ENCODE results near the gene CCL21. TPM values are rescaled to one million over a fixed set of nuclear protein-coding genes. Genes with fewer than 3 reads are reported as not detected.

The CCL21 gene
- total RNA-seq, 2 experiments from 2014 or later: not detected

GRCh38 chr9:34685591-34685990 lies 24.3 kb downstream of the CCL21 start:
- DNase-seq: no peak
- Mint-ChIP-seq H3K27ac (no peak overlapping the region), H3K36me3 (ENCODE audit: low read depth) (no peaks in the 10 kb centered on the region), H3K4me3 (no peak overlapping the region), H3K27me3 (ENCODE audit: low read depth) (no peaks in the 10 kb centered on the region), H3K9me3 (no peaks in the 10 kb centered on the region), H3K4me1 (ENCODE audit: low read depth) (peaks cover 9% of the 10 kb centered on the region)
- CTCF ChIA-PET: interaction anchor here (0.5 to 2.1 kb wide), 3 partner anchors 14 to 1466 kb away, joined by 3 to 17 read pairs (median 7); no protein-coding TSS in a partner anchor
- intact Hi-C loops (cut with micrococcal nuclease): no loop called here

DNA sequence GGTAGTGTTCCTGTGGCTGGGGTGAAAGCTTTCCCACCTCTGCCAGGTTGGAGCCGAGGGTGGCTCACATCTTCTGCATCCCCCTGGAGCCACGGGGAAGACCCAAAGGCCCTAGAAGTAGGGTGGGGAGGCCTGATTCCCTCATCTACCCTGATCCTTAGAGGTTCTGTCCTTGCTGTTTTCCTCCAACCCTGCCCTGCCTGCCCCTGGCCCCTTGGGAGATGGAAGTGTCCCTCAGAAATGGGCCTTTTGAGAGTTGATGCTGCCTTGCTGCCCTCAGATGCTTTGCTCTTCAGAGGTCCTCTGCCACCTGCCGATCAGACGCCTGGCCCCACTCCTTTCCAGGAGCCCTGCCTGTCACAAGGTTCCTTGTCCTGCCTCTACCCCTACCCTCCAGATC lies 25.1 kb downstream of the CCL21 start:
- no peaks in the 10 kb centered on the region for H3K36me3 Mint-ChIP-seq (ENCODE audit: low read depth)
- CTCF ChIA-PET: interaction anchor here (1.8 kb wide), 1 partner anchor 18 kb away, joined by 7 read pairs; no protein-coding TSS in a partner anchor
- H3K27ac Mint-ChIP-seq: no peak overlapping the region
- no peak for DNase-seq
- H3K4me1 Mint-ChIP-seq (ENCODE audit: low read depth): peaks cover 9% of the 10 kb centered on the region
- no peaks in the 10 kb centered on the region for H3K27me3 Mint-ChIP-seq (ENCODE audit: low read depth)
- H3K4me3 Mint-ChIP-seq: no peak overlapping the region
- intact Hi-C loops (cut with micrococcal nuclease): loop anchor here (1.0 kb wide), 2 partner anchors 21 to 39 kb away; partner anchors contain the start of gene GALT
- no peaks in the 10 kb centered on the region for H3K9me3 Mint-ChIP-seq

GRCh38 chr9:34684145-34684544 lies 25.8 kb downstream of the CCL21 start:
- Mint-ChIP-seq H3K9me3 (no peaks in the 10 kb centered on the region), H3K4me1 (ENCODE audit: low read depth) (peaks cover 9% of the 10 kb centered on the region), H3K27me3 (ENCODE audit: low read depth) (no peaks in the 10 kb centered on the region), H3K27ac (no peak overlapping the region), H3K36me3 (ENCODE audit: low read depth) (no peaks in the 10 kb centered on the region), H3K4me3 (no peak overlapping the region)
- peak; percentile 75 for DNase-seq
- CTCF ChIA-PET: interaction anchor here (0.6 to 1.2 kb wide), 3 partner anchors 9 to 18 kb away, joined by 3 to 7 read pairs (median 6); no protein-coding TSS in a partner anchor
- intact Hi-C loops (cut with micrococcal nuclease): loop anchor here (1.0 kb wide), 2 partner anchors 20 to 38 kb away; partner anchors contain the start of gene GALT

- intact Hi-C loops (cut with micrococcal nuclease): loop anchor here (1.0 kb wide), 1 partner anchor 26 kb away; no protein-coding TSS in a partner anchor
- Mint-ChIP-seq H3K4me3 (no peak overlapping the region), H3K27me3 (ENCODE audit: low read depth) (no peaks in the 10 kb centered on the region), H3K4me1 (ENCODE audit: low read depth) (no peaks in the 10 kb centered on the region), H3K9me3 (no peaks in the 10 kb centered on the region), H3K27ac (no peak overlapping the region), H3K36me3 (ENCODE audit: low read depth) (no peaks in the 10 kb centered on the region)
- CTCF ChIA-PET: interaction anchor here (0.6 to 5.7 kb wide), 7 partner anchors 8 to 53 kb away, joined by 3 to 65 read pairs (median 3); partner anchors contain the start of gene CCL21
- DNase-seq: no peak
These were observed 34.1 kb downstream of the CCL21 start for GRCh38 chr9:34675869-34676268.

DNA sequence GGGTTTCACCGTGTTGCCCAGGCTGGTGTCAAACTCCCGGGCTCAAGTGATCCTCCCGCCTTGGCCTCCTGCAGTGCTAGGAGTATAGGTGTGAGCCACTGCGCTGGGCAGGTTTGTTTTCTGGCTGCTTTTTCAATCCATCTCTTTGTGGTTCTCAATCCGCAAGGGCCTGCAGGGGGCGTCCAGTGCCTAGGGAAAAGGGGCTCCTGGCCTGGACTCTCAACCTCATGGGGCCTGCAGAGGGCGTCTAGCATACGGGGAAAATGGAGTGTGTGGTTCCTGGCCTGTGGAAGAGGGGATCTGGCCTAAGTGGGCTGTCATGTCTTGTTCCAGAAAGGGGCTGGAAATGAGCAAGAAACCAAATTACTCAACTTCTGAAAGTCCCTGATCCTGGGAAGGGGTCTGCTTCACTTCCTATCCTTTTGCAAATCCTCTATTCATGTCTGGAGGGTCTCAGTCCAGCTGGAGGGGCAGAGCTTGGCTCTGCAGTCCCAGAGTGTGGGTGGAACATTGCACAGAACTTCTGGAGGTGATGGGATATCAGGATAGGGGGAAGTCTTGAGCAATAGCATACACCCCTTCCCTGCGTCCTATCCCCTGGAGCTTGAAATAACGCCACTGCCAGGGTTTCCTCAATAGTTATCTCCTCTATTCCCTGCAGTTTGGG lies 34.8 kb downstream of the CCL21 start:
- H3K9me3 Mint-ChIP-seq: peaks cover 4% of the 10 kb centered on the region
- CTCF ChIA-PET: interaction anchor here (0.9 to 5.7 kb wide), 7 partner anchors 8 to 34 kb away, joined by 3 to 65 read pairs (median 3); partner anchors contain the start of gene CCL21
- no peaks in the 10 kb centered on the region for H3K4me1 Mint-ChIP-seq (ENCODE audit: low read depth)
- DNase-seq: peak; percentile 81
- H3K36me3 Mint-ChIP-seq (ENCODE audit: low read depth): no peaks in the 10 kb centered on the region
- no peaks in the 10 kb centered on the region for H3K27me3 Mint-ChIP-seq (ENCODE audit: low read depth)
- H3K4me3 Mint-ChIP-seq: no peak overlapping the region
- intact Hi-C loops (cut with micrococcal nuclease): loop anchor here (1.0 kb wide), 1 partner anchor 27 kb away; no protein-coding TSS in a partner anchor
- no peak overlapping the region for H3K27ac Mint-ChIP-seq

DNA sequence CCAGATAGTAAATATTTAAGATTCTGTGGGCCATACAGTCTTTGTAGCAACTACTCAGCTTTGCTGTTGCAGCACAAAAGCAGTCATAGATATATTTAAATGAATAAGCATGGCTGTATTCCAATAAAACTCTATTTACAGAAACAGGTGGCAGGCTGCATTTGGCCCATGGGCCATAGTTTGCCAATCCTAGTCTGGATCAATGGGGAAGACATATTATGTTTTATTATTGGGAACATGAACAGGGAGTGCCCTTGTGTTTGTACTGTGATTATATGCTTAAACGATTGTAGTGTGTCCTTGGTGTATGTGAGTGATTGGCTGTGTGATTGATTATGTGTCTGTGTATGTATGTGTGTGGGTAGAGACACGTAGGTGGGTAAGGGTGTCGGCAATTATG lies 35.5 kb downstream of the CCL21 start:
- intact Hi-C loops (cut with micrococcal nuclease): no loop called here
- Mint-ChIP-seq H3K4me1 (ENCODE audit: low read depth) (no peaks in the 10 kb centered on the region), H3K4me3 (no peak overlapping the region), H3K36me3 (ENCODE audit: low read depth) (peaks cover 3% of the 10 kb centered on the region), H3K9me3 (peaks cover 8% of the 10 kb centered on the region), H3K27me3 (ENCODE audit: low read depth) (no peaks in the 10 kb centered on the region), H3K27ac (no peak overlapping the region)
- no peak for DNase-seq
- CTCF ChIA-PET: interaction anchor here (1.5 to 5.7 kb wide), 2 partner anchors 26 to 28 kb away, joined by 4 to 65 read pairs; no protein-coding TSS in a partner anchor

DNA sequence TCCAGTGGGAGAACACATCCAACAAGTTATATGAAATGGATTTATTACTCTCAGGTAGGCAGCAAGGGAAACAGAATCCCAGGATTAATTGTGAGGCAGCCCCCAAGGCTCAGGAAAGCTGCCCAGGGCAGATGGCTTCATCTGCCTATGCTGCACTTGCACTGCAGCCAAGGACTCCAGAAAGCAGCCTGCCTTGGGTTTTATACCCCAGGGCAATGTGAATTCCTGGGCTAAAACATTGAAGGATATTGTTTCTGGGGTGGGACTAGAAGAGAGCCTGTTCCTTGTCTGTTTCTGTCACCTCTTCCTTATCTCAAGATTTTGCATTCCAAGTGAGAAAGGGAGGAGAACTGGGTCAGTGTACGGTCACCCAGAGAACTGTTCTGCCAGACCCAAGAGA lies 38.6 kb downstream of the CCL21 start:
- peaks cover 17% of the 10 kb centered on the region for H3K9me3 Mint-ChIP-seq
- CTCF ChIA-PET: interaction anchor here (1.8 kb wide), 1 partner anchor 31 kb away, joined by 6 read pairs; no protein-coding TSS in a partner anchor
- peaks cover 10% of the 10 kb centered on the region for H3K36me3 Mint-ChIP-seq (ENCODE audit: low read depth)
- DNase-seq: no peak
- no peak overlapping the region for H3K27ac Mint-ChIP-seq
- H3K4me3 Mint-ChIP-seq: no peak overlapping the region
- no peaks in the 10 kb centered on the region for H3K27me3 Mint-ChIP-seq (ENCODE audit: low read depth)
- intact Hi-C loops (cut with micrococcal nuclease): no loop called here
- H3K4me1 Mint-ChIP-seq (ENCODE audit: low read depth): no peaks in the 10 kb centered on the region

DNA sequence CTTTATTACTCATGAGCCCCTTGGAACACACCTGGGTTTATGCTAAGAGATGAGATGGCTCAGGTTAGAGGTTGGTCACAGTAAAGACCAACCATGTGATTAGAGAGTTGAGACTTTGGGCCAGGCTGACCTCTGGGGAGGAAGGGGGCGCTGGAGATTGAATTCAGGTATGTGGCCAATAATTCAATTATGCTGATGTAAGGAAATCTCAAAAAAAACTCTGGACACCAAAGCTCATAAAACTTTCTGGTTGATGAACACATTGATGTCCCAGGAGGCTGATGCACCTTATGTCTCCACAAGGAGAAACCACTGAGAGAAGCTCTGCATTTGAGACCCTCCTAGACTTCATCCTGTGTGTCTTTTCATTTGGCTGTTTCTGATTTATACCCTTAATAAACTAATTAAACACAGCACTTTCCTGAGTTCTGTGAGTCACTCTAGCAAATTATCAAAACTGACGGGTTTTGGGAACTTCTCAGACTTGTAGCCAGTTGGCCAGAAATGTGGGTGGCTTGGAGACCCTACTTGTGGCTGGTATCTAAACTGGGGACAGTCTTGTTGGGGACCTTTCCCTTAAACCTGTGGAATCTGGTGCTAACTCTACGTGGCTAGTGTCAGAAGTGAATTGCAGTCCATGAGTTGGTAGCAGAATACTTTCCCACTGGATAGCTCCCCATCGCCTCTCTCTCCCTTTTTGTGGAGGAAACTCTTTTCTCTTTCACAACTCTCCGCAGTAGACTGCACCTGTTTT lies 40.0 kb downstream of the CCL21 start:
- Mint-ChIP-seq H3K27me3 (ENCODE audit: low read depth) (no peaks in the 10 kb centered on the region), H3K4me1 (ENCODE audit: low read depth) (peaks cover 5% of the 10 kb centered on the region), H3K9me3 (peaks cover 17% of the 10 kb centered on the region), H3K27ac (no peak overlapping the region), H3K36me3 (ENCODE audit: low read depth) (peaks cover 10% of the 10 kb centered on the region), H3K4me3 (no peak overlapping the region)
- intact Hi-C loops (cut with micrococcal nuclease): loop anchor here (10.0 kb wide), 2 partner anchors 935 to 1465 kb away; partner anchors contain the start of genes GLIPR2 and TESK1
- no peak for DNase-seq
- CTCF ChIA-PET: interaction anchor here (0.9 to 1.8 kb wide), 3 partner anchors 23 to 33 kb away, joined by 3 to 6 read pairs (median 3); partner anchors contain the start of gene GALT

- Mint-ChIP-seq H3K4me3 (peak overlapping the region; percentile 77), H3K27ac (peak overlapping the region; percentile 80), H3K27me3 (ENCODE audit: low read depth) (no peaks in the 10 kb centered on the region), H3K36me3 (ENCODE audit: low read depth) (peaks cover 10% of the 10 kb centered on the region), H3K4me1 (ENCODE audit: low read depth) (peaks cover 39% of the 10 kb centered on the region), H3K9me3 (peaks cover 17% of the 10 kb centered on the region)
- CTCF ChIA-PET: interaction anchor here (0.6 to 5.8 kb wide), 9 partner anchors 9 to 416 kb away, joined by 3 to 40 read pairs (median 4); partner anchors contain the start of genes GALT and SIGMAR1
- intact Hi-C loops (cut with micrococcal nuclease): loop anchor here (1.0 to 10.0 kb wide), 7 partner anchors 19 to 1469 kb away; partner anchors contain the start of genes GALT, GLIPR2, RPP25L and SIGMAR1
- DNase-seq: peak; percentile 93
These were observed 44.3 kb downstream of the CCL21 start for GRCh38 chr9:34665381-34666250.

- H3K9me3 Mint-ChIP-seq: peaks cover 13% of the 10 kb centered on the region
- DNase-seq: no peak
- no peaks in the 10 kb centered on the region for H3K27me3 Mint-ChIP-seq (ENCODE audit: low read depth)
- CTCF ChIA-PET: interaction anchor here (0.6 to 5.8 kb wide), 9 partner anchors 9 to 416 kb away, joined by 3 to 40 read pairs (median 3); partner anchors contain the start of genes CCL21, GALT and SIGMAR1
- peaks cover 41% of the 10 kb centered on the region for H3K4me1 Mint-ChIP-seq (ENCODE audit: low read depth)
- peak overlapping the region; percentile 77 for H3K4me3 Mint-ChIP-seq
- intact Hi-C loops (cut with micrococcal nuclease): loop anchor here (1.0 to 10.0 kb wide), 7 partner anchors 19 to 1470 kb away; partner anchors contain the start of genes GALT, GLIPR2, RPP25L and SIGMAR1
- no peak overlapping the region for H3K27ac Mint-ChIP-seq
- peaks cover 12% of the 10 kb centered on the region for H3K36me3 Mint-ChIP-seq (ENCODE audit: low read depth)
These were observed 44.9 kb downstream of the CCL21 start for GRCh38 chr9:34665067-34665380.
